ENCODE measurements around the gene LGALS12.
"Not testable (repeated sequence)": the region's sequence is repeated elsewhere in the genome, so short reads cannot be mapped to it uniquely, and the experiment has no call there.

DNA sequence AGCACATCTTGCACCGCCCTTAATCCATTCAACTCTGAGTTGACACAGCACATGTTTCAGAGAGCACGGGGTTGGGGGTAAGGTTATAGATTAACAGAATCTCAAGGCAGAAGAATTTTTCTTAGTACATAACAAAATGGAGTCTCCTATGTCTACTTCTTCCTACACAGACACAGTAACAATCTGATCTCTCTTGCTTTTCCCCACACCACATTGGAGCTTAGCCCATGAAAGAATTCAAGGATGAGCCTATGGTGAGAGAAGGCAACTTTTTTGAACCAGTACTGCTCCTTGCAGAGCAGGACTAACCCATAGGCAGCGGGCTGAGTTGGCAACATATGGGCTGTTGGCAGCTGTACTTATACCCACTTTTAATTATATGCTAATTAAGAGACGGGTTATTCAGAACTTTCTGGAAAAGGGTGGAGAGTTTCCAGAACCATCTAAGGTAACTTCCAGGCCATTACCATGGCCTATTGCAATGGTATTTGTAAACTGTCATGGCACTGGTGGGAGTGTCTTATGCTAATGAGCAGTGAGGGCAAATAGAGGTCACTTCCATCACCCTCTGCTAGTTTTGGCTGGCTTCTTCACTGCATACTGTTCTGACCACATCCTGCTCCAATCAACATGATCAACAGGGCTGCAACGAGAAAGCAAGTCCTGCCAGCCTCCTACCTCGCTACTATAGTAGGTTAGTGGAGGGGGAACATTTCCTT lies 25.3 kb downstream of the LGALS12 start:
- TF ChIP-seq, protein P1, sequence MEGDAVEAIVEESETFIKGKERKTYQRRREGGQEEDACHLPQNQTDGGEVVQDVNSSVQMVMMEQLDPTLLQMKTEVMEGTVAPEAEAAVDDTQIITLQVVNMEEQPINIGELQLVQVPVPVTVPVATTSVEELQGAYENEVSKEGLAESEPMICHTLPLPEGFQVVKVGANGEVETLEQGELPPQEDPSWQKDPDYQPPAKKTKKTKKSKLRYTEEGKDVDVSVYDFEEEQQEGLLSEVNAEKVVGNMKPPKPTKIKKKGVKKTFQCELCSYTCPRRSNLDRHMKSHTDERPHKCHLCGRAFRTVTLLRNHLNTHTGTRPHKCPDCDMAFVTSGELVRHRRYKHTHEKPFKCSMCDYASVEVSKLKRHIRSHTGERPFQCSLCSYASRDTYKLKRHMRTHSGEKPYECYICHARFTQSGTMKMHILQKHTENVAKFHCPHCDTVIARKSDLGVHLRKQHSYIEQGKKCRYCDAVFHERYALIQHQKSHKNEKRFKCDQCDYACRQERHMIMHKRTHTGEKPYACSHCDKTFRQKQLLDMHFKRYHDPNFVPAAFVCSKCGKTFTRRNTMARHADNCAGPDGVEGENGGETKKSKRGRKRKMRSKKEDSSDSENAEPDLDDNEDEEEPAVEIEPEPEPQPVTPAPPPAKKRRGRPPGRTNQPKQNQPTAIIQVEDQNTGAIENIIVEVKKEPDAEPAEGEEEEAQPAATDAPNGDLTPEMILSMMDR (conservative IDR thresholded peaks at IDR 0.05 in 1 of 2, IDR thresholded peaks at IDR 0.05 in 1 of 2; ENCODE audit: low read depth in 1 of 2, low read length in 2 of 2): not testable (repeated sequence)
- TF ChIP-seq EZH2 (IDR thresholded peaks at IDR 0.05; ENCODE audit: low read length, missing control alignments): not testable (repeated sequence)

Measured in fibroblast of lung (primary cell).